Stimulated activated CD8-positive, alpha-beta memory T cell treated with anti-CD3 and anti-CD28 coated beads, Interleukin-2, amount 100 ng/mL, for 48 hours (primary cell): ENCODE measurements around the gene RHOU.

Experiments used
- DNase-seq, 2 donors: peaks; one replicate each; pipeline ENCODE4 v3.0.0-alpha.2; 2020; ENCODE audit warnings: low read depth in 2 of 2

Gene RHOU

GRCh38 chr1:228785366-228786330, 50.4 kb downstream of the RHOU start:
- no peak for DNase-seq

- no peak for DNase-seq
Measured at GRCh38 chr1:228786361-228787129, 51.3 kb downstream of the RHOU start.

- DNase-seq = no peak
Measured at GRCh38 chr1:228791791-228792190, 56.5 kb downstream of the RHOU start.

- DNase-seq = no peak
Measured at GRCh38 chr1:228792601-228793000, 57.3 kb downstream of the RHOU start.

GRCh38 chr1:228793032-228793431, 57.8 kb downstream of the RHOU start:
- no peak for DNase-seq

- peak in 1 of 2 donors; percentile 9 for DNase-seq
Measured at GRCh38 chr1:228794173-228794572, 58.9 kb downstream of the RHOU start.

- DNase-seq = peak in 1 of 2 donors; percentile 8
Measured at GRCh38 chr1:228794810-228795209, 59.5 kb downstream of the RHOU start.

GRCh38 chr1:228795596-228795995, 60.3 kb downstream of the RHOU start:
- DNase-seq = no peak
